IMR-90 (cell line): ENCODE data around the gene ANKRD13D. TPM values are rescaled to one million over a fixed set of nuclear protein-coding genes. Genes with fewer than 3 reads are reported as not detected.

Experiments
- ATAC-seq: fragments of 200-7000 bp; cut with Tn5 transposase; 2 replicates; pipeline ENCODE4 v1.9.1; 2020; ENCODE audit warnings: low read depth, mild to moderate bottlenecking, moderate library complexity
- BruUV-seq: library from RNA; stranded (reverse); fragments of 400-500 nt; replicated peaks from 2 replicates; lab custom pipeline; 2021; lab: Mats Ljungman, UMichigan
- CTCF ChIA-PET: fragments of 300-600 bp; formaldehyde crosslinking; extraction: SDS; loops from one replicate; lab custom pipeline; 2021; ENCODE audit warnings: antibody characterized with exemption; lab: Yijun Ruan, JAX
- POLR2A ChIA-PET: fragments of 300-600 bp; sonication (Branson Sonifier 250); formaldehyde crosslinking; loops from one replicate; lab custom pipeline; 2022; ENCODE audit warnings: antibody characterized with exemption; ENCODE audit not compliant: unreplicated experiment; lab: Charles Lee
- DNase-seq: peaks from one replicate; pipeline ENCODE4 v3.0.0; 2013
- H2AFZ ChIP-seq: replicated peaks from 2 replicates; pipeline ENCODE3; 2013; ENCODE audit warnings: low read length, mild to moderate bottlenecking; ENCODE audit not compliant: poor library complexity
- H2AK5ac ChIP-seq: 2 replicates; pipeline ENCODE4 v1.6.1; 2013; ENCODE audit warnings: low read depth, low read length, inconsistent platforms
- H2AK9ac ChIP-seq: replicated peaks from 2 replicates; pipeline ENCODE3; 2013; ENCODE audit warnings: mild to moderate bottlenecking, low read depth, low read length, moderate library complexity; ENCODE audit not compliant: poor library complexity
- H2BK120ac ChIP-seq: 2 replicates; pipeline ENCODE4 v1.6.1; 2013; ENCODE audit warnings: low read depth, low read length, inconsistent platforms
- H2BK15ac ChIP-seq: 3 replicates; pipeline ENCODE4 v1.6.1; 2013; ENCODE audit warnings: low read depth, low read length, inconsistent platforms
- H2BK20ac ChIP-seq: 2 replicates; pipeline ENCODE4 v1.6.1; 2013; ENCODE audit warnings: low read depth, mild to moderate bottlenecking, inconsistent platforms, low read length, moderate library complexity
- H2BK5ac ChIP-seq: 2 replicates; pipeline ENCODE4 v1.6.1; 2013; ENCODE audit warnings: mild to moderate bottlenecking, low read depth, low read length, inconsistent platforms; ENCODE audit not compliant: poor library complexity, severe bottlenecking
- H3K14ac ChIP-seq: replicated peaks from 2 replicates; pipeline ENCODE4 v1.6.1; 2013; ENCODE audit warnings: low read depth, low read length, inconsistent platforms
- H3K18ac ChIP-seq: 2 replicates; pipeline ENCODE4 v1.6.1; 2013; ENCODE audit warnings: low read depth, low read length, control low read depth
- H3K23ac ChIP-seq: 2 replicates; pipeline ENCODE4 v1.6.1; 2013; ENCODE audit warnings: low read depth, low read length, inconsistent platforms
- H3K27ac ChIP-seq: 2 replicates; pipeline ENCODE4 v1.5.1; 2013; ENCODE audit warnings: mild to moderate bottlenecking, control low read depth, low read length; ENCODE audit not compliant: insufficient read depth
- H3K27me3 ChIP-seq: 2 replicates; pipeline ENCODE4 v1.6.1; 2013; ENCODE audit warnings: low read length; ENCODE audit not compliant: control insufficient read depth, insufficient read depth
- H3K36me3 ChIP-seq: 2 replicates; pipeline ENCODE4 v1.6.1; 2013; ENCODE audit warnings: low read length, mixed read lengths; ENCODE audit not compliant: control insufficient read depth, insufficient read depth
- H3K4ac ChIP-seq: 2 replicates; pipeline ENCODE4 v1.6.1; 2013; ENCODE audit warnings: low read depth, low read length, inconsistent platforms
- H3K4me1 ChIP-seq: 2 replicates; pipeline ENCODE4 v1.6.1; 2013; ENCODE audit warnings: low read length, mixed read lengths; ENCODE audit not compliant: control insufficient read depth, insufficient read depth
- H3K4me2 ChIP-seq: 2 replicates; pipeline ENCODE4 v1.6.1; 2013; ENCODE audit warnings: low read depth, mild to moderate bottlenecking, control low read depth, low read length, moderate library complexity
- H3K4me3 ChIP-seq: 2 replicates; pipeline ENCODE4 v1.5.1; 2013; ENCODE audit warnings: low read depth, mild to moderate bottlenecking, control low read depth, low read length, moderate library complexity; ENCODE audit not compliant: insufficient read depth
- H3K56ac ChIP-seq: 2 replicates; pipeline ENCODE4 v1.6.1; 2013; ENCODE audit warnings: low read length, inconsistent platforms; ENCODE audit not compliant: insufficient read depth; ENCODE audit errors: extremely low read depth
- H3K79me1 ChIP-seq, 2 experiments: 2 replicates each; pipeline ENCODE4 v1.6.1; 2013; ENCODE audit warnings: low read length in 2 of 2, inconsistent platforms in 1 of 2, low read depth in 1 of 2
- H3K9ac ChIP-seq: 2 replicates; pipeline ENCODE4 v1.6.1; 2013; ENCODE audit warnings: low read depth, low read length, control low read depth
- H3K9me1 ChIP-seq: 2 replicates; pipeline ENCODE4 v1.6.1; 2013; ENCODE audit warnings: low read length, inconsistent platforms; ENCODE audit not compliant: insufficient read depth
- H3K9me3 ChIP-seq: 2 replicates; pipeline ENCODE4 v1.6.1; 2013; ENCODE audit warnings: low read length; ENCODE audit not compliant: control insufficient read depth, insufficient read depth
- H4K20me1 ChIP-seq: 2 replicates; pipeline ENCODE4 v1.6.1; 2013; ENCODE audit warnings: low read length, inconsistent platforms; ENCODE audit not compliant: insufficient read depth
- H4K5ac ChIP-seq: 2 replicates; pipeline ENCODE4 v1.6.1; 2013; ENCODE audit warnings: mild to moderate bottlenecking, low read depth, low read length, control low read depth
- H4K8ac ChIP-seq, 2 experiments: 2 replicates each; pipeline ENCODE4 v1.6.1; 2013; ENCODE audit warnings: low read depth in 2 of 2, low read length in 2 of 2, control low read depth in 1 of 2, inconsistent platforms in 1 of 2
- H4K91ac ChIP-seq: 2 replicates; pipeline ENCODE4 v1.6.1; 2013; ENCODE audit warnings: low read depth, low read length, inconsistent platforms; ENCODE audit not compliant: insufficient read depth
- CHD1 ChIP-seq: IDR thresholded peaks from 2 replicates; pipeline ENCODE4 v1.6.1; 2012; ENCODE audit warnings: low read depth, low read length, improper control_type of control experiment
- ELK1 ChIP-seq: fragments of 150-350 bp; IDR thresholded peaks from 2 replicates; pipeline ENCODE4 v1.6.1; 2016; ENCODE audit warnings: low read depth, mild to moderate bottlenecking, low read length, moderate library complexity, borderline replicate concordance
- MAZ ChIP-seq: IDR thresholded peaks from 2 replicates; pipeline ENCODE4 v1.6.1; 2012; ENCODE audit warnings: low read depth, mild to moderate bottlenecking, low read length, improper control_type of control experiment, moderate library complexity, borderline replicate concordance
- RFX5 ChIP-seq: IDR thresholded peaks from 2 replicates; pipeline ENCODE4 v1.8.0; 2012; ENCODE audit warnings: low read depth, mild to moderate bottlenecking, low read length, moderate library complexity
- WGBS, 2 experiments: methylation state at CpG; one replicate each; pipeline versions ENCODE4 v1.1.5 to v1.1.7; 2013; ENCODE audit warnings: missing lambda C conversion rate in 2 of 2; ENCODE audit not compliant: insufficient read length in 1 of 2; ENCODE audit errors: extremely low coverage in 2 of 2; 5-methylcytosine and 5-hydroxymethylcytosine counted together
- dilution Hi-C: fragments of 300-500 bp; cut with HindIII; formaldehyde crosslinking; loops from one replicate; pipeline ENCODE4 v1.14.3; 2018; ENCODE audit warnings: low sequenced_read_pairs; ENCODE audit not compliant: unreplicated experiment
- in situ Hi-C: fragments of 300-500 bp; cut with MboI; formaldehyde crosslinking; loops from 3 replicates; pipeline ENCODE4 v1.14.3; 2019; ENCODE audit warnings: low sequenced_read_pairs, inconsistent platforms, mixed read lengths
- intact Hi-C: fragments of 100-400 bp; cut with micrococcal nuclease; formaldehyde crosslinking; loops from 2 replicates; pipeline ENCODE4 v1.10.0; 2022
- polyA plus RNA-seq, 3 experiments: library from polyadenylated mRNA; depleted of rRNA; stranded (reverse); fragments of >200 nt; gene quantifications; 2 replicates each; pipeline ENCODE4 v1.2.3, GENCODE V29; 2012; ENCODE audit warnings: low replicate concordance in 1 of 3
- total RNA-seq: library from RNA; depleted of rRNA; stranded (reverse); fragments of >200 nt; gene quantifications from 2 replicates; pipeline ENCODE4 v1.2.3, GENCODE V29; 2012

ANKRD13D gene
- total and polyA plus RNA-seq, 2 of the 4 experiments (the other 2 are of a cell fraction): 7.3 to 38.4 TPM

DNA sequence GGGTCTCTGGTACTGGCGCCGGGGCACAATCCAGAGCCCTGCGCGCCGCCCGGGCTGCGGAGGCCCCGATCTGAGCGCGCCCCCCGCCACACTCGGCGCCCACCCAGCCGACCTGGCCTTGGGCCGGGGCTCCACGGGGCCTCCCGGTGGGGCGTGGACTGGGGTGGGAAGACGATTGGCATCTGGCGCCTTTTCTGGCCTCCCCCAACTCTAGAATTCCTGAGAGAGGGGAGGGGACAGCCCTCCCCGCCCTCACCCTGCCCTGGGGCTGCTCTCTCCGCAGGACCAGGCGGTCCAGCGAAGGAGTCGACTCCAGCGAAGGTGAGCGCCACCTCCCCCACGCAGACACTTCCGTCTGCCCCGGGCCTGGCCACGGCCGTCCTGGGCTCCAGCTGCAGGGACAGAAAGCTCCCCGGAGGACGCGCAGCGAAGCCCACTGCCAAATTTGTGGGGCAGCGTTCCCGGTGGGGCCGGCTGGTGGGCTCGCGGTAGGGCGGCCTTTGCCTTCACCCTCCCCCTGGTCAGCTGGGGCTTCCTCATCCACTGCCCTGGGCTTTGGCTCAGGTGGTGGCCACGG is 14.8 kb downstream of the ANKRD13D start:
- Histone ChIP-seq H4K91ac (peak overlapping the region; percentile 49; the same call in 1 of the 2 replicates), H2AK9ac (peak overlapping the region; percentile 95), H3K27ac (peak overlapping the region; percentile 88; the same call in 1 of the 2 replicates), H3K9me1 (peaks cover 3% of the 10 kb centered on the region), H3K14ac (peak overlapping the region; percentile 63), H3K4me2 (peak overlapping the region; percentile 91), H3K9ac (peak overlapping the region; percentile 90), H2BK20ac (no peak overlapping the region), H2BK120ac (no peak overlapping the region), H3K18ac (peak overlapping the region; percentile 1; the same call in 1 of the 2 replicates), H3K4me3 (peak overlapping the region; percentile 100), H4K5ac (no peak overlapping the region), H2BK5ac (no peak overlapping the region), H3K79me1 (peaks cover 2 to 33% of the 10 kb centered on the region in 2 experiments; a peak in 2 of 4 replicates), H3K36me3 (peaks cover 44% of the 10 kb centered on the region), H4K20me1 (peaks cover 4% of the 10 kb centered on the region), H3K23ac (peak overlapping the region; percentile 59; the same call in 1 of the 2 replicates), H3K9me3 (no peaks in the 10 kb centered on the region), H3K27me3 (no peaks in the 10 kb centered on the region), H2AFZ (peak overlapping the region; percentile 99), H3K56ac (no peak overlapping the region), H3K4me1 (peaks cover 18% of the 10 kb centered on the region), H2BK15ac (no peak overlapping the region), H2AK5ac (peak overlapping the region; percentile 39; the same call in 1 of the 2 replicates), H3K4ac (peak overlapping the region; percentile 86; the same call in 1 of the 2 replicates), H4K8ac (peak overlapping the region; percentile 75 to 80; a peak in 3 of 4 replicates)
- ChIA-PET CTCF (interaction anchor here (1.0 kb wide), 1 partner anchor 13 kb away, joined by 3 read pairs; no protein-coding TSS in a partner anchor), POLR2A (no interaction called here)
- DNase-seq: no peak
- ATAC-seq: peak; percentile 21
- 9% methylated on average over 4 of the region's 43 CpGs; no CpG with 5 or more reads in 1 of the 2 experiments for WGBS, 2 experiments
- intact Hi-C loops (loop anchor here (2.0 kb wide), 1 partner anchor 15 kb away; the partner anchor contains the start of gene ANKRD13D), in situ Hi-C loops (no loop called here), dilution Hi-C loops (no loop called here)
- peak; percentile 33; the same call in 1 of the 2 replicates for TF ChIP-seq MAZ
- TF ChIP-seq ELK1: no peak
- TF ChIP-seq CHD1: no peak
- TF ChIP-seq RFX5: no peak
- no TSS peak for BruUV-seq
